NOMO-1 treated with dmso at 0.1 percent for 144 hours (cell line): ENCODE measurements around the gene NRN1L.
"Not testable (repeated sequence)": the region's sequence is repeated elsewhere in the genome, so short reads cannot be mapped to it uniquely, and the experiment has no call there.

Source experiments
- DNase-seq: peaks from one replicate; lab custom pipeline; 2025; ENCODE audit not compliant: unreplicated experiment; lab: John Stamatoyannopoulos, UW

NRN1L gene

GRCh38 chr16:67860589-67861398, 23.9 kb upstream of the NRN1L start:
- no peak for DNase-seq

GRCh38 chr16:67861877-67862276, 22.8 kb upstream of the NRN1L start:
- DNase-seq = no peak

DNA sequence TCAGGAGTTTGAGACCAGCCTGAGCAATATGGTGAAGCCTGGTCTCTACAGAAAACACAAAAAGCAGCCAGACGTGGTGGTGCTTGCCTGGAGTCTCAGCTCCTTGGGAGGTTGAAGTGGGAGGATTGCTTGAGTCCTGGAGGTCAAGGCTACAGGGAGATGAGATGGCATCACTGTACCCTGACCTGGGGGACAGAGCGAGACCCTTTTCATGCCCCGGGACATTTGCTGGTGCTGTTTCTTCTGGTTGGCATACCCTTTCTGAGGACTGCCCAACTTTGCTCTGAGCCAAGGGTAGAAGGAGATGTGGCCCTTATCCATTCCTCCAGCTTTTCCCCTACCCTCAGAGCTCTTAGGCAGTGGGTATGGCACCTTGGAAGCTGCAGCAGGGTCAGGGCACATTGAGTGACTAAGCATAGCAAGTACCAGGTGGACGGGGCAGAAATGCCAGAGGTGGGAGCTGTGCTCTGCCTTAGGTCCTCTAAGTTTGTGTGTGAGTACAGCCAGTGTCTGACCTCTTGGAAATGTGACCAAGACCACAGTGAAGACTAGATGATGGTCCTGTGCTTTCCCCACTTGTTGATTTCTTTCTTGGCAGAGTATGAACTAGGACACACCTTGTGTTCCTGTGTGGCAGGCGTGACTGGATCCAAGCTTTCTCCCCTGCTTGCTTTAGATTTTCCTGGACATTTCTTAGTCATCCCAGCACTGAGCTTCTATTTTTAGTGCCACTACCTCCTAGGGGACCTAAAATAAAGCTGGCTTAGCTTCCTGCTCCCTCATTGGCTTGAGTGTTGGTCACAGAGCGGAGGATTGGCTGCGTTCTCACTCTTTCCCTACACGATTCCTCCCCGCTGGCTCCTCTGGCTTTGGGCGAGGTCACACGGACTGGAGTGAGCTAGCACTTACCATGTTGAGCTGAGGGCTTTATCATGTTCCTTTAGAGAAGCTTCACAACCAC, 21.8 kb upstream of the NRN1L start:
- no peak for DNase-seq

GRCh38 chr16:67864044-67864443, 20.6 kb upstream of the NRN1L start:
- DNase-seq = not testable (repeated sequence)

- DNase-seq = no peak
Measured at GRCh38 chr16:67864594-67864993, 20.1 kb upstream of the NRN1L start.

- DNase-seq = no peak
Measured at GRCh38 chr16:67865318-67865717, 19.4 kb upstream of the NRN1L start.

DNA sequence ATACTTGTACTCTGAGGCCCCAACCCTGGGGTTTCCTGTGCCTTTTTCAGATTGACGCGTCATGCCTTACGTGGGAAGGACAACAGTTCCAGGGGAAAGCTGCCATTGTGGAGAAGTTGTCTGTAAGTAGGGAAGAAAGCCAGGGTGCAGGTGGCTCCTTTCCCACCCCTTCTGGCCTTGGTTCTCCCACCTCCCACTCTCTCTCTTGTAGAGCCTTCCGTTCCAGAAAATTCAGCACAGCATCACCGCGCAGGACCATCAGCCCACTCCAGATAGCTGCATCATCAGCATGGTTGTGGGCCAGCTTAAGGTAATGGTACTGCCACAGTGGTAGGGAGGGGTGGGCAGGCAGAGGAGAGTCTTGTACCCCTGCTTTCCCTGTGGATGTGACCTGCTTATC, 16.4 kb upstream of the NRN1L start:
- DNase-seq = no peak

- DNase-seq = no peak
Measured at GRCh38 chr16:67869653-67870052, 15.0 kb upstream of the NRN1L start.

DNA sequence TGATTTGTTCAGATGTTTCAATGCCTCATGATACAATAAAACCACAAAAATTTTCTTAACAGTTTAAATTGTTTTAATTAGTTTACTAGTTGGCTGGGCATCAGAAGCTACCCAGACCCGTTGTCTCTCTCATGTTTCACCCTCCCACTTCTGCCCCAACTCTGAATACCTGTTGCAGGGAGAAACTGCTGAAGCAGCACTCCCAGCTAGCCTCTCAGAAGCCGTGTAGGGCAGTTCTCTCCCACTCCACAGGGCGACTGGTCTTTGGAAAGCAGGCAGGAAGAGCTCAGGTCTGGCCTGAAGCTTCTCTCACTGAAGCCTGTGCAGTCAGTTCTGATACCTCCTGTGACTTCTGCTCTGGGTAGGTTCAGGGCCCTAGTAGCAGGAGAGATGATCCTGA, 13.4 kb upstream of the NRN1L start:
- DNase-seq = no peak

- DNase-seq = no peak
Measured at GRCh38 chr16:67872131-67872630, 12.5 kb upstream of the NRN1L start.

DNA sequence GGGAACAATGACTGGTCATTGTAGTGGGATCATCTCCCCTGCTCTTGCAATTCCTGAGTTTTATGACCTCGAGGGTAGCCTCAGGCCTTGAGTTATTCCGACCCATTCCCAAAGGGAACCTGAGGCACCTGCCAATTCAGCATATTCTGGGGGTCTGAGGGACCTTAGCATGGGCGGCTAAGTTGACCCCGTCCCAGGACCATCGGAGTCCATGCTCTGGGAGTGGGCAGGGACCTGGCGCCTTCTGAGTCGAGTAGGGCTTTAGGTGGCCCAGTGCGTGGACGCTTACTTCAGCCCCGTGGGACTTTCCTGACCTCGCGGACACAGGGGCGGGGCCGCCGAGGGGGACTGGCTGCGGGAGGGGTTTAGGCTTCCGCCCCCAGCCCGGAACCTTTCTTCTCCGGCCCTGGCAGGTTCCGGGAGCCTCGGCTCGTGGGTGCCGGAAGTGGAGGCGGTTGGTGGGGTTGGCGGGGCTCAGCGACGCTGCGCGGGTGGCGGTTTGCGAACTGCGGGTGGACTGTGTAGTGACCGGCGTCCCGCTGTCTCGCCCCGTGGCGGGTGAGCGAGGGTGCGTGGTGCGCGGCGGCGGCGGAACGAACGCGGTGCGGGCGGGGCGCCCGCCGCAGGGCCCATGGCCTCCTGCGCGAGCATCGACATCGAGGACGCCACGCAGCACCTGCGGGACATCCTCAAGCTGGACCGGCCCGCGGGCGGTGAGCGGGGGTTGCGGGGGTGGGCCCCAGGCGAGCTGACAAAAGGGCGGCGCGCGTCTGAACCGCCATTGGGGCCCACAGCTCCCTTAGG, 11.9 kb upstream of the NRN1L start, which contains the start of gene EDC4:
Gene EDC4, plus strand, starts transcription at position 422 of the 804 bp plus-strand sequence. Its CDS starts 210 bp downstream, at position 632.
- DNase-seq = peak; percentile 59

- no peak for DNase-seq
Measured at GRCh38 chr16:67873435-67874370, 11.0 kb upstream of the NRN1L start.

GRCh38 chr16:67874372-67874771, 10.3 kb upstream of the NRN1L start:
- no peak for DNase-seq

- no peak for DNase-seq
Measured at GRCh38 chr16:67877064-67877463, 7.6 kb upstream of the NRN1L start.

DNA sequence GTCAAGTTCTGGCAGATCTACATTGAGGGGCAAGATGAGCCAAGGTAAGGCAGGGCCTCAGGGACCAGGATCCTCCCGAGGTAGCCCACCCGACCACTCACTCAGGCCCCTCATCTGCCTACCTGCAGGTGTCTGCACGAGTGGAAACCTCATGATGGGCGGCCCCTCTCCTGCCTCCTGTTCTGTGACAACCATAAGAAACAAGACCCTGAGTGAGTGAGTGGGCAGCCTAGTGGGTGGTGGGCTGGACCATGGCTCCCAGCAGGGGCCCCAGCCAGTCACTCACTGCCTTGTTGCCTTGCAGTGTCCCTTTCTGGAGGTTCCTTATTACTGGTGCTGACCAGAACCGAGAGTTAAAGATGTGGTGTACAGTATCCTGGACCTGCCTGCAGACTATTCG, 6.5 kb upstream of the NRN1L start:
- DNase-seq = no peak

DNA sequence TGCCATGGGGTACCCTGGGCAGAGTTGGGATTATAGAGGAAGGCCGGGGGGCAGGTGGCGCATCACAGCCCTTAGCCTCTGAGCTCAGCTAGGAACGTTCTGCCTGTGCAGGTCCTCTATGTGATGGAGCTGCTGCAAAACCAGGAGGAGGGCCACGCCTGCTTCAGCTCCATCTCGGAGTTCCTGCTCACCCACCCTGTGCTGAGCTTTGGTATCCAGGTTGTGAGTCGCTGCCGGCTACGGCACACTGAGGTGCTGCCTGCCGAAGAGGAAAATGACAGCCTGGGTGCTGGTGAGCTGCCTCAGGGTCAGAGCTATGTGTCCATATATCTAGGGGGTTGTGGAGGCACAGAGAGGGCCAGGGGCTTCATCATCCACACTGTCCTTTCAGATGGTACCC, 5.8 kb upstream of the NRN1L start:
- no peak for DNase-seq

DNA sequence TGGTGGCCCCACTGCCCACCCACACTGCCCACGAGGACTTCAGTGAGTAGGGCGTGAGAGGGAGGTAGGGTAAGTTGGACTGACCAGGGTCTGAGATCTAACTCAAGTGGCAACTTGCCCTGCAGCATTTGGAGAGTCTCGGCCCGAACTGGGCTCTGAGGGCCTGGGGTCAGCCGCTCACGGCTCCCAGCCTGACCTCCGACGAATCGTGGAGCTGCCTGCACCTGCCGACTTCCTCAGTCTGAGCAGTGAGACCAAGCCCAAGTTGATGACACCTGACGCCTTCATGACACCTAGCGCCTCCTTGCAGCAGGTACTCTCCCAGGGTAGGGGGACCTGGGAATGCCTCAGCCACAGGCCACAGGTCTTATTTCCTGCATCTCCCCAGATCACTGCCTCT, 5.2 kb upstream of the NRN1L start:
- DNase-seq = no peak

DNA sequence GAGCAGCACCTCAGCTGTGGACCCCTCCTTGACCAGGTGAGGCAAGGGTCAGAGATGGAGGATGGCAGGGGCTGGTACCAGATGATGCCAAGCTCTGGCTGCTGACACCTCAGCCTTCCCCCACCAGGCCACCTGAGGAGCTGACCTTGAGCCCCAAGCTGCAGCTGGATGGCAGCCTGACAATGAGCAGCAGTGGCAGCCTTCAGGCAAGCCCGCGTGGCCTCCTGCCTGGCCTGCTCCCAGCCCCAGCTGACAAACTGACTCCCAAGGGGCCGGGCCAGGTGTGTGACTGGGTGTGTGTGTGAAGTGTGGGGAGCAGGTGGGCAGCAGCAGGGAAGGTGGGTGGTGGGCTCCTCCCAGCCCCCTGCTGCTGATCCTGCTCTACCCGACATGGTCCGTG, 4.7 kb upstream of the NRN1L start:
- no peak for DNase-seq

- no peak for DNase-seq
Measured at GRCh38 chr16:67880584-67880983, 4.1 kb upstream of the NRN1L start.
